ENCODE measurements around the gene CNDP2. TPM values are rescaled to one million over a fixed set of nuclear protein-coding genes. Genes with fewer than 3 reads are reported as not detected.

Gene CNDP2
- total and polyA plus RNA-seq, 2 experiments from 2014 or later, result 95.7 to 135 TPM

GRCh38 chr18:74508821-74509225 lies 12.7 kb downstream of the CNDP2 start:
- 36% methylated on average over 11 of the region's 11 CpGs for WGBS (ENCODE audit: low lambda C conversion rate, missing lambda C conversion rate)
- H3K27ac ChIP-seq, result peak overlapping the region; percentile 73
- no peak overlapping the region for H2AFZ ChIP-seq
- no peaks in the 10 kb centered on the region for H3K9me2 ChIP-seq (replicated peaks; ENCODE audit: insufficient read depth)
- H3K27me3 ChIP-seq, result no peaks in the 10 kb centered on the region
- H3K4me2 ChIP-seq, result no peak overlapping the region
- H3K9me3 ChIP-seq (ENCODE audit: low read depth), result no peaks in the 10 kb centered on the region
- no peak overlapping the region for H3K4me3 ChIP-seq
- DNase-seq (ENCODE audit: low spot score), result peak; percentile 63
- H3K79me2 ChIP-seq, result peaks cover 12% of the 10 kb centered on the region
- H3K4me1 ChIP-seq (ENCODE audit: insufficient read depth), result peaks cover 22% of the 10 kb centered on the region
- no peaks in the 10 kb centered on the region for H4K20me1 ChIP-seq (ENCODE audit: insufficient read depth, poor library complexity, severe bottlenecking)
- no peaks in the 10 kb centered on the region for H3K36me3 ChIP-seq (replicated peaks; ENCODE audit: insufficient read depth, low read depth)
- TF ChIP-seq CTCF (IDR thresholded peaks at IDR 0.05; ENCODE audit: poor library complexity) (no peak), EZH2phosphoT487 (IDR thresholded peaks at IDR 0.05; ENCODE audit: low read depth, severe bottlenecking, unreplicated experiment) (no peak), EZH2 (IDR thresholded peaks at IDR 0.05; ENCODE audit: borderline replicate concordance) (no peak)

GRCh38 chr18:74509856-74510769 lies 13.9 kb downstream of the CNDP2 start:
- Histone ChIP-seq H3K36me3 (replicated peaks; ENCODE audit: insufficient read depth, low read depth) (no peaks in the 10 kb centered on the region), H3K27ac (no peak overlapping the region), H3K9me2 (replicated peaks; ENCODE audit: insufficient read depth) (no peaks in the 10 kb centered on the region), H2AFZ (no peak overlapping the region), H3K27me3 (no peaks in the 10 kb centered on the region), H3K4me3 (no peak overlapping the region), H3K4me1 (ENCODE audit: insufficient read depth) (peaks cover 22% of the 10 kb centered on the region), H3K79me2 (peaks cover 12% of the 10 kb centered on the region), H4K20me1 (ENCODE audit: insufficient read depth, poor library complexity, severe bottlenecking) (no peaks in the 10 kb centered on the region), H3K9me3 (ENCODE audit: low read depth) (no peaks in the 10 kb centered on the region), H3K4me2 (no peak overlapping the region)
- 92% methylated on average over 29 of the region's 29 CpGs for WGBS (ENCODE audit: low lambda C conversion rate, missing lambda C conversion rate)
- DNase-seq (ENCODE audit: low spot score), result no peak
- no peak for TF ChIP-seq EZH2 (IDR thresholded peaks at IDR 0.05; ENCODE audit: borderline replicate concordance)
- TF ChIP-seq EZH2phosphoT487 (IDR thresholded peaks at IDR 0.05; ENCODE audit: low read depth, severe bottlenecking, unreplicated experiment), result no peak
- no peak for TF ChIP-seq CTCF (IDR thresholded peaks at IDR 0.05; ENCODE audit: poor library complexity)

- Histone ChIP-seq H3K9me3 (ENCODE audit: low read depth) (no peaks in the 10 kb centered on the region), H4K20me1 (ENCODE audit: insufficient read depth, poor library complexity, severe bottlenecking) (no peaks in the 10 kb centered on the region), H3K79me2 (peaks cover 12% of the 10 kb centered on the region), H3K9me2 (replicated peaks; ENCODE audit: insufficient read depth) (no peaks in the 10 kb centered on the region), H3K4me3 (no peak overlapping the region), H3K4me2 (no peak overlapping the region), H3K36me3 (replicated peaks; ENCODE audit: insufficient read depth, low read depth) (no peaks in the 10 kb centered on the region), H3K27ac (no peak overlapping the region), H3K27me3 (no peaks in the 10 kb centered on the region), H2AFZ (no peak overlapping the region), H3K4me1 (ENCODE audit: insufficient read depth) (peaks cover 22% of the 10 kb centered on the region)
- no peak for DNase-seq (ENCODE audit: low spot score)
- WGBS (ENCODE audit: low lambda C conversion rate, missing lambda C conversion rate), result 84% methylated on average over 12 of the region's 12 CpGs
- no peak for TF ChIP-seq CTCF (IDR thresholded peaks at IDR 0.05; ENCODE audit: poor library complexity)
- no peak for TF ChIP-seq EZH2phosphoT487 (IDR thresholded peaks at IDR 0.05; ENCODE audit: low read depth, severe bottlenecking, unreplicated experiment)
- TF ChIP-seq EZH2 (IDR thresholded peaks at IDR 0.05; ENCODE audit: borderline replicate concordance), result no peak
Measured at GRCh38 chr18:74510770-74511095, 14.6 kb downstream of the CNDP2 start.

Data from hepatocyte (in vitro differentiated cells).